IMR-90 (cell line): ENCODE data around the gene PPP1R12B.

ENCODE experiments used
- BHLHE40 ChIP-seq: fragments of 150-350 bp; IDR thresholded peaks from 2 replicates; pipeline ENCODE4 v1.6.1; 2016; ENCODE audit warnings: mild to moderate bottlenecking, low read depth, low read length
- CEBPB ChIP-seq: IDR thresholded peaks from 2 replicates; pipeline ENCODE4 v1.6.1; 2012; ENCODE audit warnings: low read depth, low read length, improper control_type of control experiment
- FOS ChIP-seq: fragments of 150-350 bp; IDR thresholded peaks from 2 replicates; pipeline ENCODE4 v1.6.1; 2016; ENCODE audit warnings: low read depth, low read length
- MXI1 ChIP-seq: IDR thresholded peaks from 2 replicates; pipeline ENCODE4 v1.6.1; 2012; ENCODE audit warnings: low read depth, mild to moderate bottlenecking, low read length, moderate library complexity, borderline replicate concordance
- POLR2A ChIP-seq: IDR thresholded peaks from 2 replicates; pipeline ENCODE4 v1.6.1; 2012; ENCODE audit warnings: mild to moderate bottlenecking, low read depth, low read length
- RAD21 ChIP-seq: IDR thresholded peaks from 2 replicates; pipeline ENCODE4 v1.6.1; 2012; ENCODE audit warnings: low read length, improper control_type of control experiment
- RFX5 ChIP-seq: IDR thresholded peaks from 2 replicates; pipeline ENCODE4 v1.8.0; 2012; ENCODE audit warnings: low read depth, mild to moderate bottlenecking, low read length, moderate library complexity
- TF ChIP-seq, protein P1 (sequence below): conservative IDR thresholded peaks from 2 replicates; pipeline ENCODE4 v1.5.1; 2012; ENCODE audit warnings: mild to moderate bottlenecking, low read depth, low read length, improper control_type of control experiment
- TF ChIP-seq, protein P2 (sequence below): fragments of 150-350 bp; IDR thresholded peaks from 2 replicates; pipeline ENCODE4 v1.6.1; 2017; ENCODE audit warnings: mild to moderate bottlenecking, antibody characterized with exemption, low read length, low read depth

DNA sequence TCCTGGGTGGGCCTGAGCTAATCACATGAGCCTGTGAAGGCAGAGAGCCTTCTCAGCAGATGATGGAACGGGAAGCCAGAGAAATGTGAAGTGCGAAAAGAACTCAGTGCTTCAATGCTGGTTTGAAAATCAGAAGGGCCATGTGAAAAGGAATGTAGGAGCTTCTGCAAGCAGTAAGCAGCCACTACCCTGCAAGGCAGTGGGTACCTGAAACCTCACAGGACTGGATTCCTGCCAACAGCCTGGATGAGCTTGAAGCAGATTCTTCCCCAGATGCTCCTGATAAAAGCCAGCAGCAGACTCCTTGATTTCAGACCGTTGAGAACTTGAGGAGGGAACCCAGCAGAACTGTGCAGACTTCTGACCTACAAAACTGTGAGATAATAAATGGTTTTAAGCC lies 203.2 kb downstream of the PPP1R12B start:
- TF ChIP-seq, protein P1, sequence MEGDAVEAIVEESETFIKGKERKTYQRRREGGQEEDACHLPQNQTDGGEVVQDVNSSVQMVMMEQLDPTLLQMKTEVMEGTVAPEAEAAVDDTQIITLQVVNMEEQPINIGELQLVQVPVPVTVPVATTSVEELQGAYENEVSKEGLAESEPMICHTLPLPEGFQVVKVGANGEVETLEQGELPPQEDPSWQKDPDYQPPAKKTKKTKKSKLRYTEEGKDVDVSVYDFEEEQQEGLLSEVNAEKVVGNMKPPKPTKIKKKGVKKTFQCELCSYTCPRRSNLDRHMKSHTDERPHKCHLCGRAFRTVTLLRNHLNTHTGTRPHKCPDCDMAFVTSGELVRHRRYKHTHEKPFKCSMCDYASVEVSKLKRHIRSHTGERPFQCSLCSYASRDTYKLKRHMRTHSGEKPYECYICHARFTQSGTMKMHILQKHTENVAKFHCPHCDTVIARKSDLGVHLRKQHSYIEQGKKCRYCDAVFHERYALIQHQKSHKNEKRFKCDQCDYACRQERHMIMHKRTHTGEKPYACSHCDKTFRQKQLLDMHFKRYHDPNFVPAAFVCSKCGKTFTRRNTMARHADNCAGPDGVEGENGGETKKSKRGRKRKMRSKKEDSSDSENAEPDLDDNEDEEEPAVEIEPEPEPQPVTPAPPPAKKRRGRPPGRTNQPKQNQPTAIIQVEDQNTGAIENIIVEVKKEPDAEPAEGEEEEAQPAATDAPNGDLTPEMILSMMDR, result no peak
- TF ChIP-seq MXI1, result no peak
- no peak for TF ChIP-seq CEBPB
- no peak for TF ChIP-seq POLR2A
- no peak for TF ChIP-seq RFX5
- no peak for TF ChIP-seq BHLHE40
- TF ChIP-seq FOS, result no peak
- TF ChIP-seq, protein P2, sequence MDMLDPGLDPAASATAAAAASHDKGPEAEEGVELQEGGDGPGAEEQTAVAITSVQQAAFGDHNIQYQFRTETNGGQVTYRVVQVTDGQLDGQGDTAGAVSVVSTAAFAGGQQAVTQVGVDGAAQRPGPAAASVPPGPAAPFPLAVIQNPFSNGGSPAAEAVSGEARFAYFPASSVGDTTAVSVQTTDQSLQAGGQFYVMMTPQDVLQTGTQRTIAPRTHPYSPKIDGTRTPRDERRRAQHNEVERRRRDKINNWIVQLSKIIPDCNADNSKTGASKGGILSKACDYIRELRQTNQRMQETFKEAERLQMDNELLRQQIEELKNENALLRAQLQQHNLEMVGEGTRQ, result no peak
- no peak for TF ChIP-seq RAD21
